Duodenal mucosa (tissue), 2 donors: ENCODE results near the gene MPDU1.

Experiments
- H3K27ac ChIP-seq: one replicate; pipeline ENCODE4 v1.7.0; 2013; ENCODE audit warnings: low read depth, low read length
- H3K27me3 ChIP-seq, 2 donors: one replicate each; pipeline ENCODE4 v1.7.0; 2013; ENCODE audit warnings: low read length in 2 of 2, control low read depth in 1 of 2; ENCODE audit not compliant: insufficient read depth in 2 of 2, control insufficient read depth in 1 of 2
- H3K36me3 ChIP-seq, 2 donors: one replicate each; pipeline ENCODE4 v1.7.0; 2013; ENCODE audit warnings: low read length in 2 of 2, control low read depth in 1 of 2; ENCODE audit not compliant: insufficient read depth in 2 of 2, control insufficient read depth in 1 of 2
- H3K4me1 ChIP-seq, 2 donors: one replicate each; pipeline ENCODE4 v1.7.0; 2013; ENCODE audit warnings: low read length in 2 of 2, control low read depth in 1 of 2; ENCODE audit not compliant: insufficient read depth in 2 of 2, control insufficient read depth in 1 of 2
- H3K4me3 ChIP-seq, 2 donors: one replicate each; pipeline ENCODE4 v1.7.0; 2013; ENCODE audit warnings: low read length in 2 of 2, low read depth in 1 of 2
- H3K9ac ChIP-seq, 2 donors: one replicate each; pipeline ENCODE4 v1.7.0; 2013; ENCODE audit warnings: low read length in 2 of 2, low read depth in 1 of 2
- H3K9me3 ChIP-seq, 2 donors: one replicate each; pipeline ENCODE4 v1.7.0; 2013; ENCODE audit warnings: low read length in 2 of 2, control low read depth in 1 of 2; ENCODE audit not compliant: control insufficient read depth in 1 of 2

The MPDU1 gene

DNA sequence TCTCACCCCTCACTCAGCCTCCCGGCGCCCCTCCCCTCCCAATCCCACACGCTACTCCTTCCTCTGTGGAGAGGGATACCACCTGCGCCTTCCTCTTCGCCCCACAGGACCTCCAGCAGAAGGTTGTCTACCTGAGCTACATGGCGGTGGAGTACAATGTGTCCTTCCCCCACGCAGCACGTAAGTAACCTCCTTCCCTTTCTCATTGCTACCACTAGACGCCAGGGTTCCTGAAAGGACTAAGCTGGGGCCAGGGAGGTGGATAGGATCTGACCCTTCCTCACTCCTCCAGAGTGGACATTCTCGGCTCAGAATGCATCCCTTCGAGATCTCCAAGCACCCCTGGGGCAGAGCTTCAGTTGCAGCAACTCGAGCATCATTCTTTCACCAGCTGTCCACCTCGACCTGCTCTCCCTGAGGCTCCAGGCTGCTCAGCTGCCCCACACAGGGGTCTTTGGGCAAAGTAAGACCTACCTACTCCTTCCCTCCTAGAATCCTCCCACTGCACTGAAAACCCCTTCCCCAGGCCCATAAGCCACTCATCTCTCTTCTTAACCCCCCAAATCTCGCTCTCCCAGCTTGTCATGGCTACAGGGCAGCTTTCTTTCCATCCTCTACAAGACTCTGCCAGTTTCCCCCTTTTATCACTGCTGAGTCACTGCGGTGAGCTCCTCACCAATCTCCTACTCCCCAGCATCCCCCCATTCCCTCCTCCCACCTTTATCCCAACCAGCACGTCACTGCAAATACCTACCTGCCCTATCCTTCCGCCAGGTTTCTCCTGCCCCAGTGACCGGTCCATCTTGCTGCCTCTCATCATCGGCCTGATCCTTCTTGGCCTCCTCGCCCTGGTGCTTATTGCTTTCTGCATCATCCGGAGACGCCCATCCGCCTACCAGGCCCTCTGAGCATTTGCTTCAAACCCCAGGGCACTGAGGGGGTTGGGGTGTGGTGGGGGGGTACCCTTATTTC, 2.8 kb upstream of the MPDU1 start:
- Histone ChIP-seq H3K9me3 (no peaks in the 10 kb centered on the region), H3K4me3 (peak overlapping the region; percentile 83 to 88), H3K27me3 (no peaks in the 10 kb centered on the region), H3K9ac (peak overlapping the region; percentile 93 to 99), H3K27ac (peak overlapping the region; percentile 90), H3K4me1 (peaks cover 66 to 83% of the 10 kb centered on the region in 2 donors), H3K36me3 (peaks cover 26 to 35% of the 10 kb centered on the region in 2 donors)

DNA sequence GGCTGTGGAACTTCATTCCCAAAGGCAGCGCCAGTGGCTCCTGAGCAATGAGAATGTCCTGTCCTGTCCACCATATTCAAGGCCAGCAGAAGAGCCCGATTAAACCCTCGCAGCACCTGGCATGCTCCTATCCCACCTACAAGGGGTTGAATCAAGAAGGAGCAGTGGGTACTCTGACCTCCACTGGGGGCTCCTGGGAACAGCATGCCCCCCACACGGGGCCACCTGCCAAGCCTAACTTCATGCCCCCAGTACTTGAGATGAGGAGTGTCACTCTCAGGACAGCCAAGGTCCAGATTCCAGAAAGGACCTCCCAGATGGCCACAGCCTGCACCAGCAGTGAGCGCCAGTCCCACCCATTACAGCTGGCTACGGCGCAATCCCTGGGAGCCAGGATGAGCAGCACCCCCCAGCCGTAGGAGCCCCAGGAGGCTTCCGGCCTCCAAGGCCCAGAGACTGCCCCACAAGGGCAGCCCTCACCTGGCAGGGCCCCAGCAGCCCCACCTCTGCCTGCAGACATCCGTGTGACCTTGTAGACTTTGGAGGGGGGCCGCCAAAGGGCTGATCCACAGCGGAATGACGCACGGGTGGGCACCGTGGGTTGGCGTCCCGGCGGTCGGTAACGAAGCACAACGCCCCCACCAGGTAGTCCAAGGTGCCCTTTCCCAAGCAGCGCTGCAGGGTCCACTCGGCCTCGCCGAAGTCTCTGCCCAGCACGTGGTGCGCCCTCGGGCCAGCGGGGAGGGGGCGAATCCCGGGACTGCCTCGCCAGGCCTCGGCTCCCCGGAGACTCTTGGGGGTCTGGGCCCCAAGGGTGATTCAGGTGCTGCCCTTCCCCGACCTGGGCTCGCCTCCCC, 1.0 kb upstream of the MPDU1 start:
- H3K27me3 ChIP-seq, result no peaks in the 10 kb centered on the region

DNA sequence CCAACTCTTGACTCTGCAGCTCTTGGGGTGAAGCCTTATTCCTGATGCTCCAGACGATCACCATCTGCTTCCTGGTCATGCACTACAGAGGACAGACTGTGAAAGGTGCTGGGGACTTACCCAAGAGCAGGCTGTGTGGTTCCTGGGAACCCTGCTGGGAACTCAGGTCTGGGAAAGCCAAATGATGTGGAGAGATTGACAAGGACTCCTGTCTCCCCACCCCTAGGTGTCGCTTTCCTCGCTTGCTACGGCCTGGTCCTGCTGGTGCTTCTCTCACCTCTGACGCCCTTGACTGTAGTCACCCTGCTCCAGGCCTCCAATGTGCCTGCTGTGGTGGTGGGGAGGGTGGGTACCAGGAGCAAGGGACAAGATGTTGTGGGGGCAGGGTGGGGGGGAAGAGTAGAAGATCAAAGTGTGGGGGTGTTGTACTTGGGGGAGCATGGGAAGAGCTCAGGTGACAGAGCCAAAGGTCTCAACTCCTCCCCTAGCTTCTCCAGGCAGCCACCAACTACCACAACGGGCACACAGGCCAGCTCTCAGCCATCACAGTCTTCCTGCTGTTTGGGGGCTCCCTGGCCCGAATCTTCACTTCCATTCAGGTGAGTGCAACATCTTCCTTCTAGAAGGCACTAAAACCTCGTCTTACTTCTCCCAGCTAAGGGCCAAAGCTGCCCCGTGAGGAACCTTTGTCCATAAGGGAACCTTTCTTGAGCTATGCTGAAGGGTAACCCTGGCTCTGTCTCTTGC, 3.2 kb downstream of the MPDU1 start:
- peaks cover 11 to 42% of the 10 kb centered on the region in 2 donors for H3K36me3 ChIP-seq
- H3K4me3 ChIP-seq, result no peak overlapping the region
- no peak overlapping the region for H3K9ac ChIP-seq
- H3K27ac ChIP-seq, result no peak overlapping the region
- peaks cover 27 to 30% of the 10 kb centered on the region in 2 donors for H3K4me1 ChIP-seq
- H3K27me3 ChIP-seq, result no peaks in the 10 kb centered on the region
- no peaks in the 10 kb centered on the region for H3K9me3 ChIP-seq

More for the DNA sequence above, 1.0 kb upstream of the MPDU1 start:
- Histone ChIP-seq H3K9me3 (no peaks in the 10 kb centered on the region), H3K4me3 (peak overlapping the region; percentile 91 to 97), H3K9ac (peak overlapping the region; percentile 88 to 98), H3K4me1 (peaks cover 61 to 69% of the 10 kb centered on the region in 2 donors), H3K27ac (peak overlapping the region; percentile 97), H3K36me3 (peaks cover 11 to 30% of the 10 kb centered on the region in 2 donors)

DNA sequence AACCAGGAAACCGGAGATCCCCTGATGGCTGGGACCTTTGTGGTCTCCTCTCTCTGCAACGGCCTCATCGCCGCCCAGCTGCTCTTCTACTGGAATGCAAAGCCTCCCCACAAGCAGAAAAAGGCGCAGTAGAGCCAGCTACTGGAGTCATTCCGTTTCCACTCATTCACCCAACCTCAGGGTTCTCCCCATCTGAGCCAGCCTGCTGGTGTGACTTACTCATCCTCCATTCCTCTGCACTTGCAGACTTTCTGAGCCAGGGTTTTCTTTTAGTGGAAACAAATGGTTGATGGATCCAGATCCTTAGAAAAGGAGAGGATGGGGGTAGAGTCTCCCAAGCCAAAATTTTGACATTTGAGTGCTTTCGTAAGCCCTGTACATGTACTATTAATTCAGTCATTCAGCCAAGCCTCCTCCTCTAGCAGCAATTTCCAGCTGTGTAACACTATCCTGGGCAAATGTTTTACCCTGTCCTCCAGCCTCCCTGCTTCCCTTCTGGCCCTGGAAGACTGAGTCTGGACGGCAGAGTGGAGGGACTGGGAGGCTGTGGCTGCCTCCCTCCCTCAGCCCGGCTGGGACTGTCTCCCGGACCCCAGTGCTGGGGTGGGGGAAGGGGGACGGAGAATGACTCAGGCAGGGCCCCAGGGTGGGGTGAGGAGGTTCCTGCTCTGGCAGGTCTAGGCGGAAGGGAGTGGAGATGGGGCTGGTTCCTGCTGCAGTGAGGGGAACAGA, 3.9 kb downstream of the MPDU1 start:
- H3K36me3 ChIP-seq, result peaks cover 19 to 47% of the 10 kb centered on the region in 2 donors
- peaks cover 20 to 23% of the 10 kb centered on the region in 2 donors for H3K4me1 ChIP-seq
- no peaks in the 10 kb centered on the region for H3K9me3 ChIP-seq
- H3K27me3 ChIP-seq, result no peaks in the 10 kb centered on the region
- no peak overlapping the region for H3K27ac ChIP-seq
- H3K4me3 ChIP-seq, result no peak overlapping the region
- no peak overlapping the region for H3K9ac ChIP-seq

DNA sequence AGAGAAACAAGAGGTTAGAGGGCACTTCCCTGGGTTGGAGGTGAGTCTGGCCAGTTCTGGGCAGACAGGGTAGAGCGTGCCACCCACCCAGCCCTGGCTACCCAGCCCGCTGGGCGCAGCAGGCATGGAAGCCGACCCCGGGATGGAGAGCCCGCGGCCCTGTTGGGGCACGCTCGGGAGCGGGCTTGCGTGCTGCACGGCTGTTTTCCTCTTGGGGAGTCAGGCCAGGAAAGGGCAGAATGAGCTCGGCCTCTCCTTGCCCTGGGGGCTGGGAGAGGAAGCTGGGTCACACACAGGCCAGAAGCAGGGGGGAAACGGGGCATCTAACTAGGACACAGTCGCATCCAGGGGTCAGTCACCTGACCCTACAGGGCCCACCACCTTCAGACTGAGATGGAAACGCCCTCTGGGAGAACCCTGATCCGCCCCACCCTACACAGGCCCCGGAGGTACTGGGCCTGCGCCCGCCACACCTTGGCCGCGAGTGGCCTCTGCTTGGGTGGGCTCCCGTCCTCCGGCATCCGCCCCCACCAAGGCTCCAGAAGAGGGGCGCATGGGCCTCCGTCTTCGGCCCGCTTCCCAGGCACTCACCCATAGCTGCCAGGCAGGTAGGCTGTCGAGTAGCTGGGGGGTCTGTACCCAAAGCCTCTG, 5.0 kb downstream of the MPDU1 start:
- Histone ChIP-seq H3K27ac (no peak overlapping the region), H3K9ac (no peak overlapping the region), H3K4me1 (peaks cover 12 to 14% of the 10 kb centered on the region in 2 donors), H3K4me3 (peak overlapping the region; percentile 17 to 22), H3K27me3 (no peaks in the 10 kb centered on the region), H3K9me3 (no peaks in the 10 kb centered on the region), H3K36me3 (peaks cover 29 to 58% of the 10 kb centered on the region in 2 donors)

DNA sequence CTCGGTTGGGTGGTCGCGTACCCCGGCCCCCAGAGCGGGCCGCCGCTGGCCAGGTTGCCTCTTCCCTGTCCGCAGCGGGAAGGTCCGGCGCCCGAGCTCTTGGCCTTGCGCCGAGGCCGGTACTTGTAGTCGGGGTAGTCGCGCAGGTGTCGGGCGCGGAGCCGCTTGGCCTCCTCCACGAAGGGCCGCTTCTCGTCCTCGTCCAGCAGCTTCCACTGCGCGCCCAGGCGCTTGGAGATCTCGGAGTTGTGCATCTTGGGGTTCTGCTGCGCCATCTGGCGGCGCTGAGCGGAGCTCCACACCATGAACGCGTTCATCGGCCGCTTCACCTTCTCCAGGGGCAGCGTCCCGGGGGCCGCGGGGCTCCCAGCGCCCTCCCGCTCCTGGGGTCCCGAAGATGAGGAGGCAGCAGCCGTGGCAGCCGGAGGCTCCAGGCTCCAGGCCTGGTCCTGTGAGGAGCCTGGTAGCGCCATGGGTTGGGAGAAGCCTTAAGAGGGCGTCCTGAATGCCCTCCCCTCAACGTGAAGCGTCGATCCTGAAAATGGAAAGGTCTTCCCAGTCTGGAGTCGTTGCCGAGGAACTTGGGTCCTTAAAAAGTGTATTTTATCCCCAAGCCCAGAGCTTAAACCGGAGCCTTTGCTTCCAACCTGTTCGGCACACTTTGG, 5.7 kb downstream of the MPDU1 start:
- Histone ChIP-seq H3K36me3 (peaks cover 36 to 63% of the 10 kb centered on the region in 2 donors), H3K9ac (no peak overlapping the region), H3K9me3 (no peaks in the 10 kb centered on the region), H3K27me3 (no peaks in the 10 kb centered on the region), H3K27ac (no peak overlapping the region), H3K4me1 (peaks cover 11 to 12% of the 10 kb centered on the region in 2 donors), H3K4me3 (peak overlapping the region; percentile 17 to 22)

DNA sequence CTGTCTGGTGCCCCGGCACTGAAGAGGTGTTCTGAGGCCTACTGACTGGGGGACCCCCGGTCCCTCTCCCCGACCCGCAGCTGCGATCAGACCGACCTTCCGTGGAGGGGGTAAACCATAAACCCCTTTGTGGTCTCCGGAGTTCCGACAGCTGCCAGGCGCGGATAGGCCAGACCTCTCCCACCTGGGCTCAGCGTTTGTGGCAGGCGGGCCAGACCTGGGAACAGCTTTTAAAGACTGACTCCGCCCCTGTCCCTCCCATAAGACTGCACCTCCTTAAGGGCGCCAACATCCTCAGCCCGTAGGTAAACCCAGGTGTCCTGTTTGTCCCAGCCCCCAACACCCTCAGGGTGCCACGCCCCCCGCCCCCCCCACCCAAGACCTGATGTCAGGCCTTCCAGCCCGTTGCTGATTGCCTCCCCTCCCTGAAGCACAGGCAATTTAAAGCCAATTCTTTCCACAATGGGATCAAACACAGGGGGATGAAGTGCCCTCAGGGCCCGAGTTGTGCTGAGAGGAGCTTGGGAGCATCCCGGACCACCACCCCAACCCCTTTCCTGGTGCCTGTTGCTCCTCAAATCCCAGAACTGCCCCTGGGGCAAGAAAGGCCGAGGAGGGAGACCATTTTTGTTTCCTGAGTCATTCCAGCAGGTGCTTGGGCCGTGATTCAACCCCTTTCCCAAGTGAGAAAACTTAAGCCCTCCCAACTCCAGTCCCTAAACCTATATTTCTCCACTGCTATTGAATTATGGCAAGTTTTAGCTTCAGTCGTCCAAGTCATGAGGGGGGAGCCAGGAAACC, 6.4 kb downstream of the MPDU1 start, which contains the start of gene SOX15:
SOX15 (minus strand) TSS at position 204 of the 801 bp plus-strand sequence. CDS start 418 bp downstream, outside the sequence.
- Histone ChIP-seq H3K4me1 (peaks cover 4 to 12% of the 10 kb centered on the region in 2 donors), H3K9ac (no peak within 1 kb of the TSS), H3K36me3 (peaks cover 39 to 71% of the 10 kb centered on the region in 2 donors)

DNA sequence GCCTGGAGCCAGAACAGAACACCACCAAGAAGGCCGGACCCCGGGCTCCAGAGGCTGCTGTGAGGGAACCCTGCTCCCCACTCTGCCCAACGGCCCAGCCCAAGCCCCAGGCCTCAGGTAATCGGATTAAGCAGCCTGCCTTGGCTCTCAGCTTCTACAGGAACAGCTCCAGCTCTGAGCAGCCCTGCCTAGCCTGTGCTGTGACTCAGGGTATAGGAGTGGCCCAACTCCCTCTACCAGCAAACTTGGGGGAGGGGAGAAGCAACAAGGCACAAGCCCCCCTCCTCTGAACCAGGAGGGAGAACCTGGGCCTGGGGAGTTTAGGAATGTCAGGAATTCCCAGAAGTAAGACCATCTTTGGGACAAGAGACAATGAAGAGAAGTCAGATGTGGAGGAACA, 7.1 kb downstream of the MPDU1 start:
- Histone ChIP-seq H3K4me1 (peaks cover 0 to 12% of the 10 kb centered on the region in 2 donors), H3K27ac (no peak overlapping the region), H3K9ac (no peak overlapping the region), H3K9me3 (no peaks in the 10 kb centered on the region), H3K27me3 (no peaks in the 10 kb centered on the region), H3K36me3 (peaks cover 45 to 78% of the 10 kb centered on the region in 2 donors), H3K4me3 (no peak overlapping the region)

More for the DNA sequence above, 6.4 kb downstream of the MPDU1 start, which contains the start of gene SOX15:
- H3K4me3 ChIP-seq, result peak within 1 kb of the TSS; percentile 17 to 22
- H3K27me3 ChIP-seq, result no peaks in the 10 kb centered on the region
- H3K27ac ChIP-seq, result no peak within 1 kb of the TSS
- H3K9me3 ChIP-seq, result no peaks in the 10 kb centered on the region
